Activated CD4-positive, alpha-beta T cell treated with anti-CD3 and anti-CD28 coated beads for 48 hours (primary cell): ENCODE measurements around the gene PPFIA1.
A peak's percentile ranks its signal among the peaks of the same experiment; 100 is the strongest.
"Not testable (repeated sequence)": the region's sequence is repeated elsewhere in the genome, so short reads cannot be mapped to it uniquely, and the experiment has no call there.

ENCODE experiments used
- DNase-seq: peaks from one replicate; pipeline ENCODE4 v3.0.0-alpha.2; 2020

The PPFIA1 gene

DNA sequence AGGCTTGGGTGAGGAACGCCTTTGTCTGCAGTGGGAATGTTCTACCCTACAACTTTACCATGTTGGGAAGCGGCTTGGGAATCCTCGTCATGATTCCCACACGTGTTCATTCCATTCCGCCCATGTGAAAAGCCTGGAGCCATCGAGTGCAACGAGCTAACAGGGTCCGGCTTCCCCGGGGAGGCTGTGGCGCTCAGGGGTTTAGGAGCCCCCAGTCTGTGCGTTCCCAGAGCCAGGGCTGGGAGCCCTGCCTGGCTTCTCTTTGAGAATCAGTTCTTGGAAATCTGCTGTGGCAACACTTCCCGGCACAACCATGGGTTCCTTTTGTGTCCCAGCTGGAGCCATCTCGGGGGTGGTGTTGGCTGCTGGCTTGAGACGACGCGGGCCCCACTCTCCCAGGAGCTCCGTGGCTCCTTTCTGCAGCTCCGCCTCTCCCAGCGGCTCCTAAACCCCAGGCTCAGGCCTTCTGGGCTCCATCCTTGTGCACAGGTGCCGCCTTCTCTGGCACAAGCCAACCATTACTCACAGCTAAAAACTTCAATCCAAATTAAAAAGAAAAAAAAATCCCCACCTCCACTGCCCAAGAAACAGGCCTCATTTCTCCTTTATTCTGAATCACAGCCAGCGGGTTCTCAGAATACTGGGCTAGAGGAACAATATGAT lies 18.7 kb upstream of the PPFIA1 start:
- no peak for DNase-seq

DNA sequence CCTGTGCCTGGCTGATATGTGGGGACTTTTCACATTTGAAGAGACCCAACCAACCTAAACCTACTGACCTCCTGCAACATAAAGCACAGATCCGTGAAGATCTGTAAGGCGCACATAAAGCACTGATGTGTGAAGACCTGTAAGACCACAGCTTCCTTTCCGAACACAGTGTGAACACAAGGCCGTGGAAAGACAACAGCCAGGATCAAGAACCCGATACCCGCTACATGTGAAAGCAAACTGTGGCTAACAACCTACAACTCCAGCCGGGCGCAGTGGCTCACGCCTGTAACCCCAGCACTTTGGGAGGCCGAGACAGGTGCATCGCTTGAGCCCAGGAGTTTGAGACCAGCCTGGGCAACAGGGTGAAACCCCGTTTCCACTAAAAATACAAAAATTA lies 17.6 kb upstream of the PPFIA1 start:
- DNase-seq = no peak

DNA sequence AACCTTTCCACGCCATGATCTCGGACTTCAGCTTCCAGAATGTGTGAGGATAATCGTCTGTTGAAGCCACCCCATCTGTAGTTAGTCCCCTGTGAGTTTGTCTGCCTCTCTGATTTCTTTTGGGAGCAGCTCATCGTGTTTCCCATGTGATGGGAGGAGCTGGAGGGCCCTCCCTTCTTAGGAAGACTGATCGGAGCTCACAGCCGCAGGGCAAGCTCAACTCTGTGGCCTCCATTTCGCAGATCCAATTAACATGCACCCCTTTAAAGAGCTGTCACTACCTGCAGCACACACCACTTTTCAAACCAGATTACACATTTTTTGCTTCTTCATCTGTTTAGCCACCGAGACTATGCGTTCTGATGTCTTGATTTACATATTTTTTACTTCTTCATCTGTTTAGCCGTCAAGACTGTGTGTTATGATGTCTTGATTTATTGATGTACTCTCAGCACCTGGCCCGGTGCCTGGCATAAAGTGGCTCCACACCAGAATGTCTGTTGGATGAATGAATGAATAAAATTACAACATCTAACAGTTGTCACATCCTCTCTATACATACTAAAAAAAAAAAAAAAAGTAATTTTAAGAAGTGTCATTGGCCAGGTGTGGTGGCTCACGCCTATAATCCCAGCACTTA lies 14.9 kb upstream of the PPFIA1 start:
- no peak for DNase-seq

DNA sequence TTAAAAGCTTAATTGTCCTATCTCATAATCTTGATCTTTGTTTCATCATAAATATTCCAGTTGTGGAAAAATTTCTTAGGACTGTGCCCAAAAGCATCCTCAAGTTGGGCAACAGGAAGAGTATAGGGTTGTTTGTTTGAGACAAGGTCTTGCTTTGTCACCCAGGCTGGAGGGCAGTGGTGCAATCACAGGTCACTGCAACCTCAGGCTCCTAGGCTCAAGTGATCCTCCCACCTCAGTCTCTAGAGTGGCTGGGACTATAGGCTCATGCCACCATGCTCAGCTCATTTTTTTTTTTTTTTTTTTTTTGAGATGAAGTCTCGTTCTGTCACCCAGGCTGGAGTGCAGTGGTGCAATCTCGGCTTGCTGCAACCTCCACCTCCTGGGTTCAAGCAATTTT lies 11.4 kb upstream of the PPFIA1 start:
- not testable (repeated sequence) for DNase-seq

DNA sequence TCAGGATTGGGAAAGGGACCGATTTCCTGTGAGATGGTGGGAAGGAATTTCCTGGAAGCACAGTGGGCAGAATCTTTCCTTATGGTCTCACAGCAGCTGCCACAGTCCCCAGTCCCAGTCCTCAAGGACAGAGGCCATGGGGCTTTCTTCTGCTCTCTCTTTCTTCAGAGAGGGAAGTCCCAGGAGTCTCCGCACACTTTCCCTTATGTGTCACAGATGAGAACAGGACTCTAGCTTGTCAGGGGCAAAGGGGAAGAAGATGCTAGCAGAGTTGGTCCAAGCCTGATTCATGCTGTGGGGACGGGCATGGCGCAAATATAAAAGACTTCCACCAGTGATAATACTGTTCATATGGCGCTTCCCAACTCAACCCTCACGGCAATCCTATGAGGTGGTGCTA lies 7.5 kb upstream of the PPFIA1 start:
- DNase-seq = no peak

DNA sequence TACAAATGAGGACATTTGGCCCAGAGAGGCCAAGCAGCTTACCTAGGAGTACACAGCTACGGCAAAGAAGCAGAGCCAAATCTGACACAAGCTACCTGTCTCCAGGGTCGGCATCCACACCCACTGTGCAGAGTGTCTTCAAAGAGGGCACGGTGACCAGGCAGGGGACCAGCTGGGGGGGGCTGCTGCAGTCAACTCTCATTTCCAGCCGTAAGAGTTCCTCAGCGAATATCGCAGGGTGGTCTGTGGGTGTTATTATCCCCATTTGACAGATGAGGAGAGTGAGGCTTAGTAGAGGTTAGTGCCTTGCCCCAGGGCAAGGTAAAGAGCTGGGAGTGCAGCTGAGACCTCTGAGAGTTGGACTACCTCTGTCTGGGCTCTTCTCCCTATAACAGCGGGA lies 7.1 kb upstream of the PPFIA1 start:
- DNase-seq = no peak

DNA sequence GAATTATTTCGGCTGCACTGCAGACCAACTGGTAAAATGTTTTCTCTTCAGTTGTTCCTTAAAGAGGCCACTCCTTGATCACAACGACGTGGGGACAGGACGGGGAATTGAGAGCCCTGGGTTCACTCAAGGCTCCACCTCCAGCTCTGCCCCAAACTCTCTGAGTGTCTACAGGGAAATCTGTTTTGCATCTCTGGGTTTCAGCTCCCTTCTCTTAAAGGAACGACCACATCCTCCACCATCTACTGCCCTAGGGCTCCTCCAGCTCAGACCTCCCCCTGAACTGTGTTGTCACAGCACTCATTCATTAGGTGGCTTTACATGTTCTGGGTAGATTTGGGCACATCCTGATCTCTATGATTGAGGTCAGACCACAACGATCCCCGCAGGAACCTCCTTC lies 5.1 kb upstream of the PPFIA1 start:
- DNase-seq = no peak

DNA sequence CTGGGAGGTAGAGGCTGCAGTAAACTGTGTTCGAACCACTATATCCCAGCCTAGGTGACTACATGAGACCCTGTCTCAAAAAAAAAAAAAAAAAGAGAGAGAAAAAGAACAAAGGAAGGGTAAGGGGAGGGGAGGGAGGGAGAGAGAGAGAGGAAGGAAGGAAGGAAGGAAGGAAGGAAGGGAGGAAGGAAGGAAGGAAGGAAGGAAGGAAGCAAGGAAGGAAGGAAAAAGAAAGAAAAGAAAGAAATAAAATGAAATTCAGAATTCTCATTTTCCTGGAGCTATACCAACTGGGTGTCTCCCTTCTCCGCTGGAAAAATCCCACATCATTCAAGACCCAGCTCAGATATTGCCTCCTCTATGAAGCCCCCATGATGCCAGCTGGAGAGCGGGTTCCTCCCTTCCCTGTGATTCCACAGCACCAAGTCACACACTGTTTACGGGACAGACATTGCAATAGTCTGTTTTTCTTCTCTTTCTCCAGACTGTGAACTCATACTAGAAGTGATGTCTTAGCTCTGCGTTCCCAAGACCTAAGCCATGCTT lies 3.0 kb upstream of the PPFIA1 start:
- no peak for DNase-seq

DNA sequence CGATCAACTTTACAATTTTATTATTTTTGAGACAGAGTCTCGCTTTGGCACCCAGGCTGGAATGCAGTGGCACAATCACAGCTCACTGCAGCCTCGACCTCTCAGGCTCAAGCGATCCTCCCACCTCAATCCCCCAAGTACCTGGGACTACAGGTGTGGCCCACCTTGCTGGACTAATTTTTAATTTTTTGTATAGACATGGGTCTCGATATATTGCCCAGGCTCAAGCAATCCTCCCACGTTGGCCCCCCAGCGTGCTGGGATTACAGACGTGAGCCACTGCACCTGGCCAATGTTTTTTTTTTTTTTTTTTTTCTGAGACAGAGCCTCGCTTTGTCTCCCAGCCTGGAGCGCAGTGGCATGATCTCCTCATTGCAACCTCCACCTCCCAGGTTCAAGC lies 2.0 kb upstream of the PPFIA1 start:
- DNase-seq = no peak

DNA sequence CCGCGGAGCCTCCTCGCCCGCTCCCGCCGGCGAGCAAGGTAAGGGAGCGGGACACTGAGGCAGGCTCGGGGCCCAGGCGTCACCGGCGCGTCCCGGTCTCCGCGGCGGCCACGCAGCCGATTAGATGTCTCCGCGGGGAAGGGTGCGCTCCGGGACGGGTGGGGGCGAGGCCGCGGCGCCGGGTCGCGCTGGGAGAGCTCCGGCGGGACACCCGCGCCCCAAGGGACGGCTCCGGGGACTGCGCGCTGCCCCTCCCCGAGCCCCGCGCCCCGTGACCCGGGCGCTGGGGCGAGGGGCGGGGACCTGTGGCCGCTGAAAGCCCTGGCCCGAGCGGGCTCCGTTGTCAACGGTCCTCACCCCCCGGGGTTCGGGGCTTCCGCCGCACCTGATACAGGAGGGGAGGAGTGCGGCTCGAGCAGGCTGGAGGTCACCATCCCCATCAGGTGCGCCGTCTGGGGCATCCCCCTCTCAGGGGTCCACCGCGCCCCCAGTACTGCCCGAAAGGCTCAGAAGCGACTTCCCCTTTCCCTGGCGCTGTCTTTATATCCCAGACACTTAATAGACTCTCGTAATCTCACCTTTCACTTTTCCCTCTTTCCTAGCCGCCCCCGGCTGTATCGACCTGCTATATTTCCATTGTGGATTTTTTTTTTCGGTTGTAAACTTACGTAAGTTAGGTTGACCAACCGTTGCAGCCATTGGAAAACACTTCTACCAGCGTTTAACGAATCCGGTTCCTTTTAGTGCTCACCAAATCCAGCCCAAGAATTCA lies 573 bp downstream of the PPFIA1 start:
- peak; percentile 51 for DNase-seq

DNA sequence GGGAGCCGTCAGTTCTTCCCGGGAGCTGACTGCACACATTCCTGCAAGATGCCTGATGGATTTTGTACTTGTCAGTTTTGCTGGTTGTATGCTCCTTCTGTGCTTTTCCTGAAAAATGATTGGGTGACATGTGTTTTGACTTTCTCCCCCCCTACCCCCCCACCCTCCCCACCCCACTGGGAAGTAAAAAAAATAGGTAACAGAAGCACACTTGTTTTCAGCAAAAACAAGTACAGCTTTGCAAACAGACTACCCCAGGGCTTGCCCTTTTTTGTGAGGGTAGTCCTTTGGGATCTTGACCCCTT lies 1.1 kb downstream of the PPFIA1 start:
- DNase-seq = no peak

DNA sequence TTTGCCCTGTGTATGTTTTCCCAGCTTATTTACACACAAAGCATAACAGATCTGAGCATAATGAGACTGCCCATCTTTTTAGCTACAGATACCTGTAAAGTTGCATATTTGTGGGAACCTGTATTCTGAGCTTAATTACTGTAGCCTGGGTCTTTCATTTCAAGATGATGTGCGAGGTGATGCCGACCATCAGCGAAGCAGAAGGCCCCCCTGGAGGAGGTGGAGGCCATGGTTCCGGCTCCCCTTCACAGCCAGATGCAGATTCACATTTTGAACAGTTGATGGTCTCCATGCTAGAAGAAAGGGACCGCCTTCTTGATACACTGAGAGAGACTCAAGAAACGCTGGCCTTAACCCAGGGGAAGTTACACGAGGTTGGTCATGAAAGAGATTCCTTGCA lies 1.5 kb downstream of the PPFIA1 start:
- no peak for DNase-seq

DNA sequence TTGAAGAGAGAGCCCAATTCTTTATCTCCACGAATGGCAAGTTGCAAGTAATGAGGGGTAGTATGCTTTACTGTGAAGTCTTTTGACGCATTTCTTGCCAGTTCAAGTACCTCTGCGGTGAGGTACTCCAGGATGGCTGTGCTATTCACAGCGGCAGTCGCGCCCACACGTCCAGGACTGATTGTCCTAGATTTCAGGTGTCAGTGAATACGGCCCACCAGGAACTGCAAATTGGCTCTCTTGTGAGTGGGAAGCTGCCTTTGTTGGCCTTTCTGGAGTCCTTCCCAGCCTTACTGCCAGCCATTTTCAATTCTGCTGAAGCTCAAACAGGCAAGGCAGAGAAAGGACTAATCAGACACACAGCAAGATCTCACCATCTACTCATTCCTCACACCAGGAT lies 8.5 kb downstream of the PPFIA1 start:
- DNase-seq = no peak

DNA sequence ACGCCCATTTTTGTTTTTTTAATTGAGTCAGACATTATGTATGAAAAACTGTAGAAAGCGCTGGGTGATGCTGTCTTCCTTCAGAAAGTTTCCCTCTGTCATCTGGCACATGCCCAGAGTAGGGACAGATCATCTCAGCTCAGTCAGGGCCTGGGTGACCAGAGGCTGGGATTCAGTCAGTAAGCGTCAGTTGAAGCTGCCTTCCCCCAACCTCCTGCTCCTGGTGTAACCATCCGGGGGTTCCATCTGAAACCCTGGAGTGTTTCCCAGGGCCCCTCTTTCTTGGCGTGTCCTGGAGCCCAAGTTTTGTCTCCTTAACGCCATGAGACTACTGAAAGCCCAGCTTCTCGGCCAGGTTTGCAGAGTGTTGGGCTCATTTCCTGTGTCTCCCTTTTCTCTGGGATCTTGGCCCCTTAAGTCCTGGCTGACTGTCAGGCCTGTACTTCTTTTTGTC lies 10.7 kb downstream of the PPFIA1 start:
- no peak for DNase-seq

DNA sequence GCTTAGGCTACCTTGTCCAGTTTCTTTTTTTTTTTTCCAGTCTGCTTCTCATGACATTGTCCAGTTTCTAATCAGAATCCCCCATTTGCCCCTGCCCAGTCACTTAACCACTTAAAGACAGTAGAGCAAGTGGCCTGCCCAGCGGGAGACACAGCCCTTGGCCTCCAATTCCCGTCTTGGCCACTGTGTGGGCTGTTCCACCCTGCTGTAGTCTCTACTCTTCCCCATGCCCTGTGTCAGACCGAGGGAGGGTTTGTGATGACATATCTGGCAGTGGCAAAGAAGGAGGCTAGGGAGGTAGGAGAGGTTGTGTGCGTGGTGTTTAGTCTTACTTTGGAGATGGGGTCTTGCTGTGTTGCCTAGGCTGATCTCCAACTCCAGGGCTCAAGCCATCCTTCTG lies 11.5 kb downstream of the PPFIA1 start:
- no peak for DNase-seq

DNA sequence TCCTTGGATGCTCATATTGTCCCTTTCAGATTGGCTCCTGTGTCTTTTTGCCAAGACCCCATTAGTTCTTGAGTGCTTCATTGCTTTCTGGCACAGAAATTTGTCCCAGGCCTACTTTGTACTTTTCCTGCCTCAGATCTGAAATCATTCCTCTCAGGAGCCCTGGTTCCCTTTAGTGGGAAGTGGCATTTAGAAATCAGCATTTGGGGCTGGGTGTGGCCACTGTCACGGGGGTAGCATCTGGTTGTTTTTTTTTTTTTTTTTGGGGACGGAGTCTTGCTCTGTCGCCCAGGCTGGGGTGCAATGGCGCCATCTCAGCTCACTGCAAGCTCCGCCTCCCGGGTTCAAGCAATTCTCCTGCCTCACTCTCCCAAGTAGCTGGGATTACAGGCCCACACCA lies 18.2 kb downstream of the PPFIA1 start:
- DNase-seq = no peak

DNA sequence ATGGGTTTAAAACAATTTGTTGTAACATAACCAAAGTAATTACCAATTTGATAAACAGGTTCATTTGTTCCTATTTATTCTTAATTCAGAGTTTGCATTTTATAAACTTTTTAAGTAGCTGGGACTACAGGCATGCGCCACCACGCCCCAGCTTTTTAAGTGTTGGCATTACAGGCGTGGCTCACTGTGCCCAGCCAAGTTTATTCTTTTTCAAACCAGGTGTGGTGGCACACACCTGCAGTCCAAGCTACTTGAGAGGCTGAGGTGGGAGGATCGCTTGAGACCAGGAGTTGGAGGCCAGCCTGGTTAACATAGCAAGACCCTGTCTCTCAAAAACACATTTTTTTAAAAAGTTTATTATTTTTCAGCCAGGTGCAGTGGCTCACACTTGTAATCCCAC lies 19.1 kb downstream of the PPFIA1 start:
- DNase-seq = no peak

DNA sequence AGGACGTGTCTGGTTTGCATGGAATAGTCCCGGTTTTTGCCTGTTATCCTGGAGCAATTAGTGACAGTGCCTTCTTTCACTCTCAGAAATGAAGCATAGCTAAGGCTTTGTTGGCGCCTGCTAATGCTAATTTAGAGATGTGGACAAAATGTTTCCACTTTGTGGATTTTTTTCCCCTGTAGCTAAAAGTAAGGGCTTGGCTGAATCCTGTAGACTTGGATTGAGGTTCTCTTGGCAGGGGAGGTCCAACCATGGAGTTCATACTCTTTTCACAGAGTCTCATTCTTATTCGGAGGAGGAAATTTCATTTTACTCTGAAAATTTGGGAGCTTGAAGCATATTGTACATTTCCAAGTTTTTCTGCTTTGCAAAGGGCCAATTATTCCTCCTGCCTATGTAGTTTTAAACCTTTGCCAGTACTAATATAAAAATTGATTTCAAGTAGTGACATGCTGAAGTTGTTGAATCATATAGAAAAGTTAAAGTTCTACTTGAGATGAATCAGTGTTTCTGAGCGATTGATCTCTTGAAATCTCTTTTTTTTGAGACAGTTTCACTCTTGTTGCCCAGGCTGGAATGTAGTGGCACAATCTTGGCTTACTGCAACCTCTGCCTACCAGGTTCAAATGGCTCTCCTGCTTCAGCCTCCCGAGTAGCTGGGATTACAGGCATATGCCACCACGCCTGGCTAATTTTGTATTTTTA lies 20.0 kb downstream of the PPFIA1 start:
- DNase-seq = no peak

DNA sequence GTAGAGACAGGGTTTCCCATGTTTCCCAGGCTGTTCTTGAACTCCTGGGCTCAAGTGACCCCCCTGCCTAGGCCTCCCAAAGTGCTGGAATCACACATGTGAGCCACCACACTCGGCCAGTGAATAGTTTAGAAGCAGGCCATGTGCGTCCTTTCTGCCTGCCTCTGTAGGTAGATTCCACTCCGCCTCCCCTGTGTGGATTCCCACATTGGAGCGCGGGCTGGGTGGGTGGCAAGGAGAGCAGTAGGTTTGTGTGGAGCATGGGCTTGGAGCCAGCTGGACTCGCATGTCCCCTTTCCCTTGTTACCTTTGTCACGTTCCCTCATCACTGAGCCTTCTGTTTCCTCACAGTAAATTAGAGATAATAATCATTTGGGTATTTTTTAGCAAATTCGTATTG lies 21.7 kb downstream of the PPFIA1 start:
- no peak for DNase-seq

DNA sequence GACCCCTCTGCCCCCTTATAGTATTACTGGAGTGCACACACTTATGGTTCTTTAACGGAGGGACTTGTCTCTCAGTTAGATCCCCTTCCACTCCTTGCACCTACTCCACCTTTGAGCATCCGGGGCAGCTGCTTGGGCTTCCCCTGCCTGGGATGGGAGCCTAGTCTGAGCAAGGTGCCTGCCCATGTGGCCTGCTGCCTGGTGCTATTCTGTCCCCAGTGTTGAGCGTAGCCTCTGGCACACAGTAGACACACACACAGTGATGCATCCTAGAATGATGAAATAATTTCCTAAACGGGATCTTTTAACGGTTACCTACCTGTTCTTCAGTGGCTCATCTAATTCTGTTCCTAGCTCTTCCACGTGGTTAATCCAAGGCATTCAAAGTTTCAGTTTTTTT lies 22.4 kb downstream of the PPFIA1 start:
- no peak for DNase-seq

DNA sequence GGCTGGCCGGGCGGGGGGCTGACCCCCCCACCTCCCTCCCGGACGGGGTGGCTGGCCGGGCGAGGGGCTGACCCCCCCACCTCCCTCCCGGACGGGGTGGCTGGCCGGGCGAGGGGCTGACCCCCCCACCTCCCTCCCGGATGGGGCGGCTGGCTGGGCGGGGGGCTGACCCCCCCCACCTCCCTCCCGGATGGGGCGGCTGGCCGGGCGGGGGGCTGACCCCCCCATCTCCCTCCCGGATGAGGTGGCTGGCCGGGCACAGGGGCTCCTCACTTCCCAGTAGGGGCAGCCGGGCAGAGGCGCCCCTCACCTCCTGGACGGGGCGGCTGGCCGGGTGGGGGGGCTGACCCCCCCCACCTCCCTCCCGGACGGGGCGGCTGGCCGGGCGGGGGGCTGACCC lies 24.7 kb downstream of the PPFIA1 start:
- not testable (repeated sequence) for DNase-seq

DNA sequence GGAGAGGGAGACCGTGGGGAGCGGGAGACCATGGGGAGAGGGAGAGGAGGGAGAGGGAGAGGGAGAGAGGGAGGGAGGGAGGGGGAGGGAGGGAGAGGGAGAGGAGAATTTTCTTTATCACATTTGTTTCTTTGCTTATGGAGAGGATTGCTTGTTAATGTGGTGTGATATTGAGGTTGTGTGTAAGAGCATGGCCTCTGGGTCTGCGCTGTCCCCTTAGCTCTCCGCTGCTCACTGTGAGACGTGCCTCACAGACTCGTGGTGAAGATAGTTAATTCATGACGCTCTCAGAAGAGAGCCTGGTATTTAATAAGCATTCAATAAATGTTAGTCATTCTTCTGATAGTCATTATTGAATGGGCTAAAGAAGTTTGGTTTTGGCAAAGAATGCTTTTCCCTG lies 26.2 kb downstream of the PPFIA1 start:
- no peak for DNase-seq

DNA sequence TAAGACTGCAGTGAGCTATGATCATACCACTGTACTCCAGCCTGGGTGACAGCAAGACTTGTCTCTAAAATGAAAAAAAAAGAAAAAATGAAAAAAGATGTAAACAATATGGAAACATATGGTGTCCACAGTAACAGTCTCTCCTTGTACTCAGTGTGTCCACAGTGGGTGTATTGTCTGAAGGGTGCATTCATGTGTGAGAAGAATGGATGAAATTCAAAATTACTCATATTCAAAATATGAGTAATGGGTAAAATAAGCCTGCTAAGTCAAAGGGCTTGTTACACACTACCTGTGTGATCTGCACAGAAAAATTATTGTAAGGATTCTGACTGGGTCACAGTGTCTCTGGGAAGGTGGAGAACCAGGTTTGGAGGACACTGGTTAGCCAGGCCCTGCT lies 26.9 kb downstream of the PPFIA1 start:
- DNase-seq = no peak
